8988T (cell line): ENCODE measurements around the gene TMEM9B.
"Not testable (repeated sequence)": the region's sequence is repeated elsewhere in the genome, so short reads cannot be mapped to it uniquely, and the experiment has no call there.

ENCODE experiments used
- DNase-seq: peaks from one replicate; pipeline ENCODE4 v3.0.0; 2011

TMEM9B gene

DNA sequence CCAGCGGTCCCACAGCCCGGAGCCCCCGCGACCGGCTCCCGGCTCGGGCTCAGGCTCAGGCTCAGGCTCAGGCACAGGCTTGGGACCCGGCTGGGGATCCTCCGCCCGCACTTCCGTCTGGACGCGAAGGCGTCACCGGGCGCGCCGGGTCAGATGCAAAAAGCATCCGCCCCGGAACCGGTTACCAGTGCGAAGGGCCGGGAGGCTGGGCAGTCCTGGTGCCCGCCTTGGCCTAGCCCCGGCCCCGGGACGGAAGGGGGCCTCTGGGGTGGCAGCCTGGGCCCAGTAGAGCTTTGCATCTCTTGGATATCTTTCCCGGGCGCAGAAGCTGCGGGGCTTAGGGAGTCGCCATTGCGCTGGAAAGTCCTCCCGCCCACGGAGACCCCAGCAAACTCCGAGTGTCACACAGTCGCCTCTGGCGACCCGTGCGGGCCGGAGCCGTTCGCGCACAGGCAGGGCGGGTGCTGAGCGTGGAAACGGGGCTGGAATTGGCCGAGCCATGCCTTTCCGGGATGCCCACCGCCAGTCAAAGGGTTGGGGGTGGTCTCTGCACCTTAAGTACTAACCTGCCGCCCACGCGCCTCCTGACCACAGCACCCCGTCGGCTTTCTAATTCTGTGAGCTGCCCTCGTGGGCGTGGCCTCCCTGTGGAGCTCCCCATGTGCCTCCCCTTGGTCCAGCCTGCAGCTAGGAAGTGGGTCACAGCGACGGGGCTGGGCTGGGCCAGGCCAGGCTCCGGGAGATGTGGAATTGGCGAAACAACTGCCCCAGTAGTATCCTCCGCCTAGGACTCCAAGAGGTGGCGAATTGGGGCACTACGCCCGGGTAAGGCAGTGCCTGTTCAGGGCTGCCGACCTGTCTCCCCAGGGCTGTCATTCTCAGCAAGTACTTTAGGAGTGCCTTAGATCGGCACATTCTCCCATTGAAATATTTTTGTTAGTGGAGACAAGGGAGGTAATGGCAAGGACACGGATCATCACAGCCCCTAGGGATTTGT, at the start of gene TMEM9B:
TMEM9B (minus strand) TSS at position 119 of the 997 bp plus-strand sequence. CDS start 129 bp downstream, outside the sequence.
- DNase-seq = peak; percentile 72

DNA sequence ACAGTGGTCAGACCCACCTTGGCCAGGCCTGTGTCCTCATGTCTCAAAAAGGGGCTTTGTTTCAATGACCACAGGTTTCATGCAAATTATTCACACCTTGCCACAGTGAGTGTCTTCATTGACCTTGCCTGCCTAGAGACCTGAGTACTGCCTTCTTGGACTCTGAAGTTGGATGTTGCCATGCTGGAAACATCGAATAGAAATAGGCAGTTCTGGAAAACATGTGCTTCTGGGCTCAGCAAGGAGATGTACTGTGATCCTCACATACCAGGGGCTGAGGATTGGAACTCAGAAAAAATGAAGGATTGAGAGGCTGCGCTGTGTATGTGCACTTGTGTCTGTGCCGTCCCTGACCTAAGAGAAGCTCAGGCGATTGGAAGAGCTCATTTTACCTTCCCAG, 49.1 kb upstream of the TMEM9B start:
- DNase-seq = no peak

DNA sequence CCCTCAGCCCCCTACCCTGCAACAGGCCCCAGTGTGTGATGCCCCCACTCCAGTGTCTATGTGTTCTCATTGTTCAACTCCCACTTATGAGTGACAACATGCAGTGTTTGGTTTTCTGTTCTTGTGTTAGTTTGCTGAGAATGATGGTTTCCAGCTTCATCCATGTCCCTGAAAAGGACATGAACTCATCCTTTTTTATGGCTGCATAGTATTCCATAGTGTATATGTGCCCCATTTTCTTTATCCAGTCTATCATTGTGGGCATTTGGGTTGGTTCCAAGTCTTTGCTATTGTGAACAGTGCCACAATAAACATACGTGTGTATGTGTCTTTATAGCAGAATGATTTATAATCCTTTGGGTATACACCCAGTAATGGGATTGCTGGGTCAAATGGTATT, 45.3 kb upstream of the TMEM9B start:
- DNase-seq = not testable (repeated sequence)

DNA sequence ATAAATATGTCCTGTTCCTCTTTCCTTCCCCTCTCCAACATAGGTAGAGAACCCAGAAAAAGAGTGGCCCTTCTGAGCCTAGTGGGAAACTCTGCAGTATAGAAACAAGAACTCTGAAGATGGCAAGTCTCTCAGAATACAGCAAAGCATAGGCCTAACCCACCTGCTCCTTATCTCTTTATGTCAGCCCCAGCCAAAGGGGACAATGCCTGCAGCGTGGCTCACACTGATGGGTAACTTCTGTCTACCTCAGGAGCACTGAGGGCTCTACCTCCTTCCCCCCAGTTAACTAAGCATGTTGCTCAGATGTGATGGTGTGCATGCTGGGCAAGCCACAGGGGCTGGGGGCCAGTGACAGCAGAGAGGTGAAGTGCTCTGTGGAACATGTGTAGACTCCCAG, 44.4 kb upstream of the TMEM9B start:
- DNase-seq = no peak

DNA sequence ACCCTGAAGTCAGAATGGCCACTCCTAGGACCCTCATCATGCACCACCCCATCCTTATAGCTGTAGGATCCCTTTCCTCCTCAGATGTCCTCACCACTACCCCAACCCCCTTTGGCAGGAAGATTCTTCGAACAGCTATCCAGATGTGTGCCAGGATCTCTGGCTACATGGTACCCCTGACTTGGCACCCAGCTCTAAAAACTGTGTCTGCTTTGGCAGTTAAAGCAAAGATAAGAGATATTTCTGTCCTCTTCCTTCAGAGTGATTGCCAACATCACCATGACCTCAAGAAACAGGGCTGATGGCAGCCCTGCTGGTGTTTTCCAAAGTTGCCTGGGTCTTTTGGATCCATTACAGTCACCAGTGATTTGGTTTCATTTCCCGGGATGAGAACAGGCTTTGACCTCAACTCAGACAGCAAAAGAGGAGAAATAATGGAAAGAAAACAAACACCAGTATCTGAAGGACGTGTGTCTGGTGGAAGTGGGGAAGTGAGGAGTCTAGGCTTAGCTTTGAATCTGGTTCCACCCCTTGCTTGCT, 43.8 kb upstream of the TMEM9B start:
- no peak for DNase-seq

DNA sequence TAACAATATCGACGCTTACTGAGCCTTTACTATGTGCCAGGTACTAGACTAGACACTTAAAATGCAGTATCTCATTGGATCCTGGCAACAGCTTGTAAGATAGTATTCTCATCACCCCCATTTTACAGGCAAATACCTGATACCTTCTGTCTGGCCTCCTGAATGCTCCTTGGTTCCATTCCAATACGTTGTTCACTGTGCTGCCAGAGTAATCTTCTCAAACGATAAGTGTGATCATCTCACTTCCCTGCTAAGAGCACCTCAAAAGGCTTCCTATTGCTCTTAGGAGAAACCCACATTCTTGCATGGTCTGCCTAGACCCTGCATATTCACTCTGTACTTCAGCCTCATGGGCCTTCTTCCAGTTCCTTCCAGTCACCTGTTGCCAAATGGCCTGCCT, 40.8 kb upstream of the TMEM9B start:
- DNase-seq = no peak

DNA sequence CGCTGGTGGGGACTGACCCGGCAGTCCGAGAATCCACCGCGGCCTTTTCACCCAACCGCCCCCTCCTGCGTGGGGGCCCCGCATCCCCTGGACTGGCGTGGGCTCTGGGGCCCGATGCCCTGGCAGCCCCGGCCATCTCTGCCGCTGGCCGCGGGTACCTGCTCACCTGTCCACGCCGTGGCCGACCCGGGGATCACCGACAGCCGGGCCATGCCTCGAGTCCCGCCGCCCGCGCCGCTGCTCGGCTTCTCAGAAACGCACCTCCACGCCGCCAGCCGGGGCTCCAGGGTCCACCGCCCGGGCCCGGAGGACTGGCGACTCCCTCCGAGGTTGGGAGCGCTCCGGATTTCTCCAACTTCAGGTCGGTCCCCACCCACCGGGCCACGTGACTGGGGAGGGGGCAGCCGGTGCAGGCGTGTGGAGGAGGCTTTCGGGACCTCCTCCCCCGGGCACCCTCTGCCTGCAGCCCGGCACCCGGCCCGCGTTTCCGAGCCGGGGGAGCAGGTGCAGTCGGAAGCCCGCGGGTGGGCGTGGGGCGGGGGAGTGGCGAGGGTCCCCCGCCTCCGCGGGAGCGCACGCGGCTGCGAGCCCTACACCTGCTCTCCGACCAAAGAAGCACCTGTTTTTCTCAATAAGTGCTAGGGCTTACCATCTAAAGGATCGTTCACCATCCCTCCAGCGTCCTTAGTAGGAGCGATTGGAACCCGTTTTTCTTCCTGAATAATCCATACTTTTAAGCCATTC, 40.1 kb upstream of the TMEM9B start:
- no peak for DNase-seq

DNA sequence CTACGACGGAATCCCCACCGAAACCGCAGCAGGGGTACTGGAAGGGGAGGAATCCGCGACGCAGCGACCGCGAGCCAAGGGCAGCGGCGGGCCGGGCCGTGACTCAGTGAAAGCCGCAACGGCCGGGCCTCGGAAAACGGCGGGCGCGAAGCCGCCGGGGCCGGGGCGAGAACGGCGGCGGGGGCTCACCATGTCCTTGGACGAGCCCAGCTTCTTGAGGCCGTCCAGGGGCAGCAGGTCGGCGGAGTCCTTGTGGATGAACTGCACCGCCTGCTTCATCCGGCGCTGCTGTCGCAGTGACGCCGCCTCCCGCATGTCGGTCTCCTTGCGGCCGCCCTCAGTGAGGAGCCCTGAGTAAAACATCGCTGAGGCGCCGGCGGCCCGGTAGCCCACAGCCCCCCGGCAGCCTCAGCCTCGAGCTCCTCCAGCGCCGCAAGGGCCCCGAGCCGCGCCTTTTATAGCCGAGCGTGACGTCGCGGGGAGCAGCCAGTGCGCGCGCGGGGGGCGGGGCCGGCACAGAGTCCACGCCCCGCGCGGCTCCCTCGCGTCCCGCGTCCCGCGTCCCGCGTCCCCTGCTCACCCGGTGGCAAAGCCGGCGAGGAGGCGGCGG, 39.4 kb upstream of the TMEM9B start, which contains the start of gene NRIP3:
NRIP3 (minus strand) TSS at position 429 of the 610 bp plus-strand sequence; CDS start at position 363, 66 bp downstream.
- peak; percentile 61 for DNase-seq

DNA sequence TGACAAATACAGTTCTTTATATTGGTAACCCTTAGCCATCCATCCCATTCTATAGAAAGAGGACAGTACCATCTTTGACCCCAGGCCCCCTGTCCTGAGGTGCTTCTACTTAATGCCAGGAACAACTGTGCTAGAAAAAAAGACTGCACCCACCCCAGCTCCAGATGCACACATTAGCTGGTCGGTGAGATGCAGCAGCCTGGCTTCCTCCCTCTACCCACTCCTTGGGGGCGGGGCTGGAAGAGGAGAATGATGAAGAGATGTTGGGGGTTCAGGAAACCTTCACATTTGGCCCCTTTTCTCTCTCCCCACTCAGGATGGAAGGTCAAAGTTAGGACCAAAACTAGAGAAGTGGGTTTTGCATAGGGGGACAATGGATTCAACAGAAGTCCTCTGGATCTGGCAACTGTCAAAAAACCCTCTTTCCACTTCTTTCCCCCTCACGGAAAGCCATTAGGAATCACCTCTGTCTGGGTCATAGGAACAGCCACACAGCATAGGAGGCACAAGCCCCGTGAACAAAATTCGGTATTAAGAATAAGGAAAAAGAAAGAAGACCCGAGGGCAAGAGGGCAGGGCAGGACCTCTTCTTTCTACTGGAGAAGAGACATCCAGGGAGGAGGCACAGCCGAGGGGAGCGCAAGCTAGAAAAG, 38.8 kb upstream of the TMEM9B start:
- no peak for DNase-seq

DNA sequence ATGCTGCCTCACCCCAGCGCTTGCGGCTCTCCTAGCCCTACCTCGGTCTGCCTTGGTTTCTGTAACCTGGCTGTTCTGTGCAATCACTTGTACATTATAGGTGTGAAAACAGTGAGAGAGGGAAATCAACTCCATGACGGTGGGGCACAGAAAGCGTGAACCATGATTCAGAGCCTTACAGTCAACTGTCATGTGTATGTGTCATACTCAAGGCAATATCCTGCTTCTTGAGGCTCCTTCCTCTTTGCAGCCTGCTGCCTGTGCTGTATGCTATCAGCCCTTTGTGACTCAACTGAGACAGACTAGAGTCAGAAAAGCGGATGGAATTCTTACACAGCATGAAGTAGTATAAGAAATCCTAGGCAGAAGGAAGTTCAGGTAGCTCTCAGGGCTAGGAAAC, 37.5 kb upstream of the TMEM9B start:
- peak; percentile 82 for DNase-seq

DNA sequence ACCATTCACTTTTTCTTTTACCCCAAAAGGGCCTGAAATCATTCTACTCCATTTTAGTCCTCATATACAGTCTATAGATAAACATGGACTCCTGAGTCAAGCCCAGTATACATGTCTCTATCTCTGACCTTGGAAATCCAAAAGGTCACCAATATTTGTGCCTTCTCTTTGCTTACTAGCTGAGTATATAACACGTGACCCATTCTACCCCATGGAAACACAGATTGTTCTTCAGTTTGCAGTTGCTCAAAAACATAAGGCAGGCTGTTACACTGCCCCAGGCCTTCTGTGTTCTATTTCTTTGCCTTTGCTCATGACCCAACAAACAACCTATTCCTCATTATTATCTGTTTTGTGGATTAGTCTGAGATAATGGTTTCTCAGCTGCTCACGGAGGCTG, 33.8 kb upstream of the TMEM9B start:
- DNase-seq = no peak

DNA sequence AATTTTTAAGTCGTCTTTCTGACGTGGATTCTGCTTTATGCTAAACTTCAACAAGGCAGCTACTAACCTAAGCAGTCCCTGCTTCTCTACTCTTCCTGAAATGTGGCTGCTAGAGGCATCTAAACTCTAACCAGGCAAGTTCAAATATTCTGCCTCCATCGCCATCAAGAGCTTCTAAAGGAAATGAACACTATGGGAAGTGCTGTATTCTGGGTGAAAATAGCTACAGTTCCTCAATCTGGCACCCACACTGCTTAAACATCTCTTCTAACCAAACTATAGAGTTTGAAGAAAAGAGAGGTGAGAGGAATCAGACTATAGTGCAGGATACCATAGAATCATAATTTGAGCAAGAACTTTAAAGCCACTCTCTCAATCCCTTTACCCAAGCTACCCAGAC, 33.2 kb upstream of the TMEM9B start:
- DNase-seq = no peak

DNA sequence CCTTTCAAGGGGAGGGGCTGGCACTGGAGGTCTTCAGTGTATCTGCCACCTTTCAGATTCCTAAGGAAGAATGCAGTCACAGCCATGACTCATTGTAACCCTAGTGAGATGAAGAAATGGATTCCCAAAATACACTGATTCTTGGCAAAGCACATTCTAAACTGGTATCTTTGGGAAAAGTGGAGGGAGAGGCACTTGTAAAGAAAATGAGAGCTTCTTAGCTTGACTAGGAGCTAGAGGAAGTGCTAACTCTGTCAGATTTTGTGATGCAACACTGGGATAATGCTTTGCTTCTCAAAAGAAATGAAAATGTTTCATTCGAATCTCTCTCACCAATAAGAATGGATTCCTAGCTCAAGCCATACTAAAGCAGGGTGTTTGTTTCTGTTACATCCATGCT, 25.2 kb upstream of the TMEM9B start:
- DNase-seq = no peak

DNA sequence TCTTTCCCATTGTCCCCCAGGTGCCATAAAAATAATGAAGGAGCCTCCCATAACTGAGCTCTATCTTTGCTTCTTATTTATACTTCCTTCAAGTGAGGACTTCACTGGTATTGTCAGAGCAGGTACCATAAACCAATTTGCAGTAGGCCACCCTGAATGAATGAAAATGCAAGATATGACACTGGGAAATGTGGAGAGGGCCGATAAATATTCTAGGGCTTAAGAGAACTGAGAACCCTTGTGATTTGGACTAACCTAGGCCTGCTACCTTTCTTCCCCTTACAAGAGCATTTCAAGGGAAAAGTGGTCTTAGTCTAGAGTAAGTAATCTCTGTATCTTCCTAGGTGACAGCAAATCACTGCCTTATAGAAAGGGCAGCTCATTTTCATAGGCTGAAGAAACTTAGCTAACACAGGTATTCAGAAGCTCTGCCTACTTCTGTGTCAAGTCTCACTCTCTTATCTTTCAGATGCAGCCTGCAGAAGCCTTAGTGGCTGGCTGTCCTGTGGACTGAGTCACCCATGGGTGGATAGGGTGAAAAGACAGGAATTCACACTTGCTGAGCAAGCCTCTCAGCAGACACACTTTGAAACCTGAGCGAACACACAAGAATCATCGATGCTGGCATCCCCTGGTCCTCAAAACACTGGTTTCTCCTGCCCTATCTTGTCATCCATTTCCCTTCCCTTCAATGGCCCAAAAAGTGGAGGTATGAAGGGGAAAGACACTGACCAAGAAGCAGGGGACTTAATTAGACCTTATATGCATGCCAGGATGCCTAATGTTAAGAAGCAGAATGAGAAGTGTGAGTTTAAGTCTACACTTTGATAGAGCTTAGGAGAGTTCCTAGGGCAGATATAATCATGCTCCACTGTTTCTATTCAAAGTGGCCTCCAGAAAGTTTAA, 24.3 kb upstream of the TMEM9B start:
- DNase-seq = no peak

DNA sequence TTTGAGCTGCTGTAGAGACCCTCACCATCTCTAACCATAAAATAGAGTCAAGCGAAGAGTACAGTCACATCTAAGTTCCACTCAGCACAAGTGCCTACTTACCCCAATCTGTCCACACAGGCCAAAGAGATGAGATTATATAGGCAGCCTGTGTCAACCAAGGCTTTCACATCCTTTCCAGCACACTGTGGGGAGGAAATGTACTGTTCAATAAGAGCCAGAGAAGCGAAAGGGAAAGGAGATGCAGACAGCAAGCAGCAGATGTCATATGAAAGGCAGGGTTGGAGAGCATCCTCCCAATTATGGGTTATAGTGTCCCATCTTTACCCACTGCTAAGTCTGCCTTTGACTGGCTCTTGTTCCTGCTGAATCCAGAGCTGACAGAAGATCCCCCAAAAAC, 23.2 kb upstream of the TMEM9B start:
- no peak for DNase-seq

DNA sequence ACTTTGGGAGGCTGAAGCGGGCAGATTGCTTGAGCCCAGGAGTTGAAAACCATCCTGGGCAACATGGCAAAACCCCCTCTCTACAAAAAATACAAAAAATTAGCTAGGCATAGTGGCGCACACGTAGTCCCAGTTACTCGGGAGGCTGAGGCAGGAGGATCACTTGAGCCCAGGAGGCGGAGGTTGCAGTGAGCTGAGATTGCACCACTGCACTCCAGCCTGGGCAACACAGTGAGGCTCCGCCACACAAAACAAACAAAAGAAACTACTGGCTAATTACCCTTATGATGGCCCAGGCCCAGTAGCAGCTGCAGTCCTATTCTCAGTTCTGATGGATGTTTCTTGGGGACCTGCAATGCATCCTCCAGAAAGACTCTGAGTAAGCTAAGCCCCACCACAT, 22.5 kb upstream of the TMEM9B start:
- not testable (repeated sequence) for DNase-seq

DNA sequence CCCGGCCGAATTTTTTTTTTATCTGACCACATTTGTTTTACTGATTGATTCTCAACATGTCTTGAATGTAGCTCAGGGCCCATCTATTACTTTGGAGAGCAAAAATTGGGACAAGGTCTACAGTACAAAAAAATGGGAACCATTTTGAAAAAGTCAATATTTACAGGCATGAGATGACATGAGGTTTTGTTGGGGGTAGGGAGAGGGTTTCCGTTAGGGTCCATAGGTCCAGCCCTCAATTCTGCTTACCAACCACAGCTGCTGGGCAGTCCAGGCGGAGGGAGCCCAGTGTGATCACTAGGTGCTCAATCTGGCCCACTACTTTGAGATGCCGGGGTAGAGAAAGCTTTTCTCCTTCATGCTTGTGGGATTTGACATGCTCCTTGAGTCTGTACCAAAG, 21.2 kb upstream of the TMEM9B start:
- DNase-seq = no peak

DNA sequence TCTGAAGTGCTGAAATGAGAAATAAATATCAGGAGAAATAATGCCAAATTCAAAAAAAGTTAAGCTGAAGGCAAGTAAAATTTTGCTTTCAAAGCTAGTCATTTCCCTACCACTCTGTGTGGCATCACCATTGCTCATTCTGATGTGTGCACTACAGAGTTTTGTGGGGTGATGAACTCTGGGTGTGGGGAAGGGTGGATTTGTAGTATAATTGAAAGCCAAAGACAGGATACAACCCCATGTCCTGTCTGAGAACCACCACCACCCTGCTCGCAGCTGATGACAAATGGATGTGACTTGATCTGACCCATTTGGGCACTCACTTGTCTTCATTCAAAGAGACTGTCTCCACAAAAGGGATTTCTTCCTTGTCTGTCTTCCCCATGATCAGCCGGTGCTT, 19.3 kb upstream of the TMEM9B start:
- no peak for DNase-seq

DNA sequence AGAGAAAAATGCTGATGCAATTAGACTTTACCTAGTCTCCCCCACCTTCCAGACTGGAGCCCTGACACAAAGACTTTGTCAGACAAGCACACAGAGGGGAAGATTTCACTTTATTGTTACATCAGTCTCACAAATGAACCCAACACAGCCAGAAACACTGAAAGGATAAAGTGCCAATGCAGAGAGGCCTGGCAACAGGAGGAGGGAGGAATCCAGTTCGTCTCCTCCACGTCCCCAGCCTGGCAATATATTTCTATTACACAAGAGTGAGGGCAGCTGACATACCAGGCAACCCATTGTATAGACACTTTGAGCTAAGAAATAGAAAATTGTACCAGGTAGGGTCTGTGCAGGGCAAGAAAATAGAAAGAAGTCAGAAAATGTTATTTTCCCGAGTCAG, 16.2 kb upstream of the TMEM9B start:
- DNase-seq = no peak

DNA sequence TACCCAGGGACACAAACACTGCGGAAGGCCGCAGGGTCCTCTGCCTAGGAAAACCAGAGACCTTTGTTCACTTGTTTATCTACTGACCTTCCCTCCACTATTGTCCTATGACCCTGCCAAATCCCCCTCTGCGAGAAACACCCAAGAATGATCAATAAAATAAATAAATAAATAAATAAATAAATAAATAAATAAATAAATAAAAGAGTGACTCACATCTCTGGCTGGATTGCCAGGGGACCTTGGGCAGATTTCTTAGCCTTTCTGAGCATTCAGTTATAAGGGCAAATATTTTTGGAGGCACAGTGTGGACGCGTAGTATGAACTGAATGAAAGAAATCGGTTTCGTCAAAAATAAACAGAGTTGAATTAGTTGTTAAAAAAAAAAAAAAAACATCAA, 15.1 kb upstream of the TMEM9B start:
- DNase-seq = not testable (repeated sequence)

DNA sequence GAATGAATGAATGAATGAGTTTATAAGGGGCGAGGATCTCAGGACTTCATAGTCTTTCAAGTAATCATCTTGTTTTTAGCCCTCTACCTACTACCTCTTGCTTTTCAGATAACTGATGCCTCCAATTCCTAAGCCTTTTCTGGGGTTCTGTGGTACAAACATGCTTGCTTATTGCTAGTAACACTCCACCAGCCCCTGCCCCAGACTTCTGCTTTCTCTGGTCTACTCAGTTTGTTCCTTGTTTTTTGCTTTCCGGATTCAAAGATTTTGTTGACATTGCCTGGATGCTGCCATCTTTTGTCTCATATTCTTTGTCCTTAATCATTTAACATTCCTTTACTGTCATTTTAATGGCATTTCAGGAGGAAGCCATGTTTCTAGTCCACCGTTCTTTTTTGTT, 8.9 kb upstream of the TMEM9B start:
- DNase-seq = no peak

DNA sequence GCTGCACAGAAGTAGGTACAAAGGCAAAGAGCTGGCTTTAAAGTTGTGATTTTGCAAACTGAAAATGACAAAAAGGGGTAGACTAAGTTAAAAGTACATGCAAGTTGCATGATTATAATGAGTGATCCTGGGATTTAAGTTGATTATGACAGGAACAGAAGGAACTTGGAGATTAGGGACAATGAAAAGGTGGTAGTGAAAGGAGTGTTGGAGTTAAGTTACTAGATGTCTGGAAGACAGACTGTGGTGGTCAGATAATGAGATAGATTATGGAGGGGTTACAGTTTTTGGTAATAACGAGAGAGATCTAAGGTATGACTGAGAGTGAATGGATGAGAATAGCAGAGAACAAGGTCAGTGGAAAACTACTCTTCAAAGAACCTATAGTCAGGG, 7.7 kb upstream of the TMEM9B start:
- DNase-seq = no peak
